ENCODE measurements around the gene SLC39A9. TPM values are rescaled to one million over a fixed set of nuclear protein-coding genes. Genes with fewer than 3 reads are reported as not detected.

Gene SLC39A9
- total RNA-seq, 1 donor from 2014 or later = 61.2 TPM

DNA sequence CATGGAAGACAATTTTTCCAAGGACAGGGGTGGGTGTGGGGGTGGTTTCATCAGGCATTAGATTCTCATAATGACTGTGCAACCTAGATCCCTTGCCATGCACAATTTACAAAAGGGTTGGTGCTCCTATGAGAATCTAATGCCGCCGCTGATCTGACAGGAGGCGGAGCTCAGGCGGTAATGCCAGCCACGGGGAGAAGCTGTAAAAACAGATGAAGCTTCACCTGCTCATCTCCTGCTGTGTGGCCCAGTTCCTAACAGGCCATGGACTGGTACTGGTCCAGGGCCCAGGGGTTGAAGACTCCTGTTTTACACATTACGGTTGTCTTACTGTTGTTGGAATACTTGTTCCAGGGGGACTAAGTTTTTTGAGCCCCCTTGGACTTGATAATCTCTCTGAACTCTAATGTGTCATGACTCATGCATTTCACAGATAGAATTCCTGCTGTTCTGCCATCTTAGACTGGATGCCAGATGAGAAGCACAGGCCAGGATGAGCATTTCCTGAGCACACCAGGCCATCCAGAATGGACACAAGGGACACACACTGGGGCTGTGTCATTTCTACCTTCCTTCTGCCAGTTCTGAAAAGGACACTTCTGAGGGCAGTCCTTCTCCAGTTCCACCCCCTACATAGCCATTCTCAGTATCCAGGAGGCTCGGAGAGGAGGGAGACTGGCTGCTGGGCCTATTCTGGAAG, 91.9 kb downstream of the SLC39A9 start:
- Mint-ChIP-seq H3K4me3 (no peak overlapping the region), H3K27me3 (ENCODE audit: insufficient read depth, low read depth) (peaks cover 27% of the 10 kb centered on the region), H3K4me1 (peaks cover 29% of the 10 kb centered on the region), H3K27ac (no peak overlapping the region), H3K9me3 (no peaks in the 10 kb centered on the region), H3K36me3 (no peaks in the 10 kb centered on the region)
- Histone ChIP-seq H3K9me3 (ENCODE audit: low read depth) (no peaks in the 10 kb centered on the region), H3K79me2 (ENCODE audit: low read depth) (no peaks in the 10 kb centered on the region), H3K36me3 (no peaks in the 10 kb centered on the region), H3K4me3 (no peak overlapping the region), H3K4me1 (peaks cover 12% of the 10 kb centered on the region), H4K20me1 (ENCODE audit: low read depth) (peaks cover 22% of the 10 kb centered on the region), H3K27ac (no peak overlapping the region), H3K27me3 (peaks cover 49% of the 10 kb centered on the region), H3K4me2 (no peak overlapping the region), H3K9ac (no peak overlapping the region), H3F3A (ENCODE audit: low read depth) (peaks cover 9% of the 10 kb centered on the region), H2AFZ (replicated peaks) (no peak overlapping the region)
- no peak for DNase-seq (ENCODE audit: low spot score)
- TF ChIP-seq, protein P1, sequence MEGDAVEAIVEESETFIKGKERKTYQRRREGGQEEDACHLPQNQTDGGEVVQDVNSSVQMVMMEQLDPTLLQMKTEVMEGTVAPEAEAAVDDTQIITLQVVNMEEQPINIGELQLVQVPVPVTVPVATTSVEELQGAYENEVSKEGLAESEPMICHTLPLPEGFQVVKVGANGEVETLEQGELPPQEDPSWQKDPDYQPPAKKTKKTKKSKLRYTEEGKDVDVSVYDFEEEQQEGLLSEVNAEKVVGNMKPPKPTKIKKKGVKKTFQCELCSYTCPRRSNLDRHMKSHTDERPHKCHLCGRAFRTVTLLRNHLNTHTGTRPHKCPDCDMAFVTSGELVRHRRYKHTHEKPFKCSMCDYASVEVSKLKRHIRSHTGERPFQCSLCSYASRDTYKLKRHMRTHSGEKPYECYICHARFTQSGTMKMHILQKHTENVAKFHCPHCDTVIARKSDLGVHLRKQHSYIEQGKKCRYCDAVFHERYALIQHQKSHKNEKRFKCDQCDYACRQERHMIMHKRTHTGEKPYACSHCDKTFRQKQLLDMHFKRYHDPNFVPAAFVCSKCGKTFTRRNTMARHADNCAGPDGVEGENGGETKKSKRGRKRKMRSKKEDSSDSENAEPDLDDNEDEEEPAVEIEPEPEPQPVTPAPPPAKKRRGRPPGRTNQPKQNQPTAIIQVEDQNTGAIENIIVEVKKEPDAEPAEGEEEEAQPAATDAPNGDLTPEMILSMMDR (IDR thresholded peaks at IDR 0.05) = no peak
- TF ChIP-seq EZH2 (IDR thresholded peaks at IDR 0.05) = no peak
- TF ChIP-seq EZH2phosphoT487 (IDR thresholded peaks at IDR 0.05) = no peak

DNA sequence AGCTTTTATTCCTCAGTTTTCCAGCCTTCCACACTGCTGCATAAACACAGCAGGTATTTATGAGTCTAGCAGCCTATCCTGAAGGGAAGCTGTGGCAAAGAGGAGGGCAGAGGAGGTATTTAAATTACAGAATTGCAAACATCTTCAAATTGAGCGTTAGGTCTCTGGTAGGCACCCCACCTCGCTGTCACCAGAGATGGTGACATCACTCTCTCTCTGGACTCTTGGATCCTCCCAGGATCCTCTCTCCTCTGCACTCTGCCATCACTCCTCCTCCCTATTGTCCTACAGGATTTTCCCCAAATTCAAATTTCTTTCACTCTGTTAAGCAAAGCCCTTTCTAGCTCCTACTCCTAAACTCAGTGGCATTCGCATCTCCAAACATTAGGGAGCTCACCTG, 92.7 kb downstream of the SLC39A9 start:
- Mint-ChIP-seq H3K27ac (no peak overlapping the region), H3K4me3 (peak overlapping the region; percentile 16), H3K27me3 (ENCODE audit: insufficient read depth, low read depth) (peaks cover 19% of the 10 kb centered on the region), H3K4me1 (peaks cover 29% of the 10 kb centered on the region), H3K9me3 (no peaks in the 10 kb centered on the region), H3K36me3 (no peaks in the 10 kb centered on the region)
- TF ChIP-seq EZH2 (IDR thresholded peaks at IDR 0.05) = no peak
- TF ChIP-seq, protein P1 (IDR thresholded peaks at IDR 0.05) = no peak
- TF ChIP-seq EZH2phosphoT487 (IDR thresholded peaks at IDR 0.05) = no peak
- no peak overlapping the region for H3K27ac ChIP-seq
- no peak overlapping the region for H3K4me3 ChIP-seq
- H3K4me2 ChIP-seq = no peak overlapping the region
- peaks cover 13% of the 10 kb centered on the region for H4K20me1 ChIP-seq (ENCODE audit: low read depth)
- no peaks in the 10 kb centered on the region for H3K36me3 ChIP-seq
- peaks cover 41% of the 10 kb centered on the region for H3K27me3 ChIP-seq
- H3K79me2 ChIP-seq (ENCODE audit: low read depth) = no peaks in the 10 kb centered on the region
- no peak overlapping the region for H3K9ac ChIP-seq
- H3F3A ChIP-seq (ENCODE audit: low read depth) = peaks cover 9% of the 10 kb centered on the region
- H3K4me1 ChIP-seq = peaks cover 12% of the 10 kb centered on the region
- no peak for DNase-seq (ENCODE audit: low spot score)
- no peak overlapping the region for H2AFZ ChIP-seq (replicated peaks)
- no peaks in the 10 kb centered on the region for H3K9me3 ChIP-seq (ENCODE audit: low read depth)

DNA sequence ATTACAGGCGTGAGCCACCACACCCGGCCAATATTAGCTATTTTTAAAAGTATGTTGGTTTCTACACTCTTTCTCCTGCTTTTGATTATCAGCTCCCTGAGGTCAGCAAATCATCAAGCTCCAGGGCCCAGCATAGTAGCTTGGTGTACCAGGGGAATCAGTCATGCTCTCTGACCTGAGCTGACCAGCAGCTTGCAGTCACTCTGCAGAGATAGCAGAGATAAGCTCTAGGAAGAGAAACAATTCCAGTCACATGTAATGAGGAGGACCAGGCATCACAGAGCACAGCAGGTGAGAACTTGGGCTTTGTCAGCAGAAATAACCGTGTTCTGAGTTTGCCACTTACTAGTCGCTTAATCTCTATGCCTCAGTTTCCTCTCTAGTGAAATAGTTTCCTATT, 94.5 kb downstream of the SLC39A9 start:
- Histone ChIP-seq H3K9me3 (ENCODE audit: low read depth) (no peaks in the 10 kb centered on the region), H3K27me3 (peaks cover 26% of the 10 kb centered on the region), H3K4me3 (no peak overlapping the region), H3K27ac (no peak overlapping the region), H3K4me1 (peaks cover 2% of the 10 kb centered on the region), H3K79me2 (ENCODE audit: low read depth) (no peaks in the 10 kb centered on the region), H4K20me1 (ENCODE audit: low read depth) (peaks cover 1% of the 10 kb centered on the region), H3K9ac (no peak overlapping the region), H2AFZ (replicated peaks) (no peak overlapping the region), H3F3A (ENCODE audit: low read depth) (no peaks in the 10 kb centered on the region), H3K4me2 (no peak overlapping the region), H3K36me3 (no peaks in the 10 kb centered on the region)
- Mint-ChIP-seq H3K4me1 (peaks cover 15% of the 10 kb centered on the region), H3K9me3 (no peaks in the 10 kb centered on the region), H3K36me3 (no peaks in the 10 kb centered on the region), H3K4me3 (no peak overlapping the region), H3K27ac (no peak overlapping the region), H3K27me3 (ENCODE audit: insufficient read depth, low read depth) (peaks cover 5% of the 10 kb centered on the region)
- TF ChIP-seq, protein P1 (IDR thresholded peaks at IDR 0.05) = no peak
- no peak for TF ChIP-seq EZH2 (IDR thresholded peaks at IDR 0.05)
- no peak for TF ChIP-seq EZH2phosphoT487 (IDR thresholded peaks at IDR 0.05)
- no peak for DNase-seq (ENCODE audit: low spot score)

Data from neural progenitor cell (in vitro differentiated cells).